ENCODE results near the gene TARS3.
"Not testable (repeated sequence)": the region's sequence is repeated elsewhere in the genome, so short reads cannot be mapped to it uniquely, and the experiment has no call there.

- TF ChIP-seq CTCF (conservative IDR thresholded peaks at IDR 0.05); ZFX (IDR thresholded peaks at IDR 0.05): not testable (repeated sequence)
Measured at GRCh38 chr15:101764669-101765339, 40.5 kb upstream of the TARS3 start.

Data from C4-2B (cell line).